Liver (tissue), 9 donors: ENCODE results near the gene NOL4L. TPM values are rescaled to one million over a fixed set of nuclear protein-coding genes. Genes with fewer than 3 reads are reported as not detected.
A peak's percentile ranks its signal among the peaks of the same experiment; 100 is the strongest.

Source experiments
- DNase-seq: peaks from one replicate; pipeline ENCODE4 v3.0.0-alpha.2; 2017; ENCODE audit warnings: low spot score
- H3K27ac ChIP-seq, 2 donors: one replicate each; pipeline ENCODE4 v1.7.0; 2013; ENCODE audit warnings: inconsistent platforms in 2 of 2, low read length in 2 of 2, control low read depth in 1 of 2, low read depth in 1 of 2, mild to moderate bottlenecking in 1 of 2
- H3K27me3 ChIP-seq, 4 donors: one replicate each; pipeline versions ENCODE4 v1.6.1 to v1.7.0; 2013; ENCODE audit warnings: low read length in 3 of 4, inconsistent platforms in 1 of 4, mild to moderate bottlenecking in 1 of 4, moderate library complexity in 1 of 4; ENCODE audit not compliant: control insufficient read depth in 4 of 4, insufficient read depth in 4 of 4
- H3K36me3 ChIP-seq, 4 donors: one replicate each; pipeline versions ENCODE4 v1.6.1 to v1.7.0; 2013; ENCODE audit warnings: low read length in 3 of 4, mild to moderate bottlenecking in 3 of 4, low read depth in 1 of 4, moderate library complexity in 1 of 4; ENCODE audit not compliant: control insufficient read depth in 4 of 4, insufficient read depth in 3 of 4
- H3K4me1 ChIP-seq, 4 donors: one replicate each; pipeline versions ENCODE4 v1.6.1 to v1.7.0; 2013; ENCODE audit warnings: low read length in 3 of 4, mild to moderate bottlenecking in 3 of 4, moderate library complexity in 1 of 4; ENCODE audit not compliant: control insufficient read depth in 4 of 4, insufficient read depth in 4 of 4
- H3K4me3 ChIP-seq, 3 donors: one replicate each; pipeline versions ENCODE4 v1.6.1 to v1.7.0; 2013; ENCODE audit warnings: low read length in 3 of 3, control low read depth in 1 of 3, low read depth in 1 of 3, mild to moderate bottlenecking in 1 of 3
- H3K9ac ChIP-seq, 2 donors: one replicate each; pipeline ENCODE4 v1.7.0; 2013; ENCODE audit warnings: low read length in 2 of 2, mild to moderate bottlenecking in 2 of 2, moderate library complexity in 2 of 2, control low read depth in 1 of 2, low read depth in 1 of 2
- H3K9me3 ChIP-seq, 4 donors: one replicate each; pipeline versions ENCODE4 v1.6.1 to v1.7.0; 2013; ENCODE audit warnings: low read length in 3 of 4; ENCODE audit not compliant: control insufficient read depth in 4 of 4
- ATF3 ChIP-seq: IDR thresholded peaks from 2 replicates; pipeline ENCODE4 v1.6.1; 2016; ENCODE audit warnings: antibody characterized with exemption
- EGR1 ChIP-seq, 2 donors: IDR thresholded peaks; 2 replicates each; pipeline ENCODE4 v1.6.1; 2016 to 2018; ENCODE audit warnings: antibody characterized with exemption in 2 of 2, low read depth in 2 of 2
- FOXA1 ChIP-seq: IDR thresholded peaks from 2 replicates; pipeline ENCODE4 v1.6.1; 2016; ENCODE audit warnings: antibody characterized with exemption
- FOXA2 ChIP-seq: IDR thresholded peaks from 2 replicates; pipeline ENCODE4 v1.6.1; 2016; ENCODE audit warnings: antibody characterized with exemption
- GABPA ChIP-seq, 2 donors: IDR thresholded peaks in 1 of 2; conservative IDR thresholded peaks in 1 of 2; 2 replicates each; pipeline ENCODE4 v1.6.1; 2016; ENCODE audit warnings: antibody characterized with exemption in 2 of 2, mild to moderate bottlenecking in 1 of 2, moderate library complexity in 1 of 2
- HNF4A ChIP-seq, 2 donors: conservative IDR thresholded peaks; 2 replicates each; pipeline ENCODE4 v1.6.1; 2016; ENCODE audit warnings: antibody characterized with exemption in 2 of 2, mild to moderate bottlenecking in 2 of 2
- HNF4G ChIP-seq: IDR thresholded peaks from 2 replicates; pipeline ENCODE4 v1.6.1; 2016; ENCODE audit warnings: antibody characterized with exemption
- JUND ChIP-seq, 2 donors: IDR thresholded peaks; 2 replicates each; pipeline ENCODE4 v1.6.1; 2016; ENCODE audit warnings: antibody characterized with exemption in 2 of 2
- NR2F2 ChIP-seq: IDR thresholded peaks from 2 replicates; pipeline ENCODE4 v1.6.1; 2016; ENCODE audit warnings: antibody characterized with exemption
- RAD21 ChIP-seq, 2 donors: IDR thresholded peaks; 2 replicates each; pipeline ENCODE4 v1.6.1; 2016; ENCODE audit warnings: antibody characterized with exemption in 2 of 2, mild to moderate bottlenecking in 2 of 2
- RXRA ChIP-seq, 2 donors: IDR thresholded peaks; 2 replicates each; pipeline ENCODE4 v1.6.1; 2017 to 2018; ENCODE audit warnings: antibody characterized with exemption in 2 of 2, mild to moderate bottlenecking in 1 of 2
- SP1 ChIP-seq: IDR thresholded peaks from 2 replicates; pipeline ENCODE4 v1.6.1; 2018; ENCODE audit warnings: antibody characterized with exemption, mild to moderate bottlenecking
- TAF1 ChIP-seq: conservative IDR thresholded peaks from 2 replicates; pipeline ENCODE4 v1.6.1; 2016; ENCODE audit warnings: antibody characterized with exemption, mild to moderate bottlenecking
- YY1 ChIP-seq: IDR thresholded peaks from 2 replicates; pipeline ENCODE4 v1.6.1; 2016; ENCODE audit warnings: antibody characterized with exemption, mild to moderate bottlenecking
- ZBTB33 ChIP-seq: IDR thresholded peaks from 2 replicates; pipeline ENCODE4 v1.6.1; 2016; ENCODE audit warnings: antibody characterized with exemption
- WGBS: extraction: QIAGEN DNeasy Blood & Tissue Kit; methylation state at CpG from one replicate; pipeline ENCODE4 v1.1.7; 2013; 5-methylcytosine and 5-hydroxymethylcytosine counted together
- polyA plus RNA-seq, 2 donors: library from polyadenylated mRNA; stranded (reverse) in 1 of 2; unstranded in 1 of 2; fragments of 200-250 nt in 1 of 2; fragments of >200 nt in 1 of 2; fragmentation: Nextera tagmentation in 1 of 2; extraction: Ambion mirVana in 1 of 2; gene quantifications; one replicate each; pipeline versions ENCODE4 v1.2.1 to v1.2.3, GENCODE V29; 2013 to 2015
- total RNA-seq, 2 donors: library from RNA; depleted of rRNA; stranded (reverse); fragments of >200 nt; gene quantifications; one replicate each; pipeline ENCODE4 v1.2.3, GENCODE V29; 2014
- TF ChIP-seq, protein P1 (sequence below): IDR thresholded peaks from 2 replicates; pipeline ENCODE4 v1.6.1; 2016; ENCODE audit warnings: antibody characterized with exemption, mild to moderate bottlenecking
- TF ChIP-seq, protein P2 (sequence below): IDR thresholded peaks from 2 replicates; pipeline ENCODE4 v1.6.1; 2016; ENCODE audit warnings: antibody characterized with exemption
- TF ChIP-seq, protein P3 (sequence below): fragments of 150-350 bp; IDR thresholded peaks from 2 replicates; pipeline ENCODE4 v1.5.1; 2017; ENCODE audit warnings: improper control_type of control experiment, low read depth, low read length; ENCODE audit not compliant: missing input control
- donor health status: healthy.
- donor health status: healthy.
- donor health status: healthy.
- donor health status: healthy.
- donor health status: healthy.

The NOL4L gene
- total and polyA plus RNA-seq, 4 donors: 2.2 to 6.8 (median 4.3) TPM

DNA sequence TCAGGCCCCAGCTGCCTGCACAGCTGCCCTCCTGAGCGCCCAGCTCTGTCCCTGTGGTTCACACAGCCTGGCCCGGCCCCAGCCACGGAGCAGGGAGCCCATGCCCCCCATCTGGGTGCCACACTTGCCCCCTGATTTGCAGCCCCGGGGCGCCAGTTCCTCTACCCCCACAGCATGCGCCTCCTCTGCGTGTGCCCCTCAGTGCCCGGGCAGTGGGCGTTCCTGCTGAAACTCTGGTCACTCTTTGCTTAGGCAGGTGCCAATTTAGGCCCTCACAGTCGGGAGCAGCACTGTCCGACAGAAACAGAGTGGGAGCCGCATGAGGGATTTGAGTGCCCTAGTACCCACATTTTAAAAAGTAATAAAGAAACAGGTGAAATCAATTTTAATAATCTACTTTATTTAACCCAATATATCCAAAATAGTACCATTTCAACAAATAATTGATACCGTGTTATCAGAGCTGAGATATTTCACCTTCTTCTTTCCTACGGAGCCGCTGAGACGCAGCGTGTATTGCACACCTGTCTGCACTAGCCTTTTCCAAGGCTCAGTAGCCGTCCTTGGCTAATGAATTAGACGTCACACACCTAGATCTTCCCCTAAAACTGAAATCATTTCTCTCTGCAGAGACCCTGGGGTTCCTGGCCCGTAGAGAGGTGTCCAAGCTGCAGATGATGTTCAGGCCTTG lies 120.6 kb downstream of the NOL4L start:
- no peaks in the 10 kb centered on the region for H3K9me3 ChIP-seq
- no peaks in the 10 kb centered on the region for H3K36me3 ChIP-seq
- no peaks in the 10 kb centered on the region for H3K27me3 ChIP-seq
- peaks cover 20 to 34% (median 28%) of the 10 kb centered on the region in 4 donors for H3K4me1 ChIP-seq
- peak overlapping the region; percentile 84 to 89 for H3K27ac ChIP-seq
- 69% methylated on average over 20 of the region's 20 CpGs for WGBS
- DNase-seq: no peak
- no peak overlapping the region for H3K9ac ChIP-seq
- TF ChIP-seq FOXA2: no peak
- TF ChIP-seq HNF4A (conservative IDR thresholded peaks at IDR 0.05): no peak
- TF ChIP-seq, protein P1, sequence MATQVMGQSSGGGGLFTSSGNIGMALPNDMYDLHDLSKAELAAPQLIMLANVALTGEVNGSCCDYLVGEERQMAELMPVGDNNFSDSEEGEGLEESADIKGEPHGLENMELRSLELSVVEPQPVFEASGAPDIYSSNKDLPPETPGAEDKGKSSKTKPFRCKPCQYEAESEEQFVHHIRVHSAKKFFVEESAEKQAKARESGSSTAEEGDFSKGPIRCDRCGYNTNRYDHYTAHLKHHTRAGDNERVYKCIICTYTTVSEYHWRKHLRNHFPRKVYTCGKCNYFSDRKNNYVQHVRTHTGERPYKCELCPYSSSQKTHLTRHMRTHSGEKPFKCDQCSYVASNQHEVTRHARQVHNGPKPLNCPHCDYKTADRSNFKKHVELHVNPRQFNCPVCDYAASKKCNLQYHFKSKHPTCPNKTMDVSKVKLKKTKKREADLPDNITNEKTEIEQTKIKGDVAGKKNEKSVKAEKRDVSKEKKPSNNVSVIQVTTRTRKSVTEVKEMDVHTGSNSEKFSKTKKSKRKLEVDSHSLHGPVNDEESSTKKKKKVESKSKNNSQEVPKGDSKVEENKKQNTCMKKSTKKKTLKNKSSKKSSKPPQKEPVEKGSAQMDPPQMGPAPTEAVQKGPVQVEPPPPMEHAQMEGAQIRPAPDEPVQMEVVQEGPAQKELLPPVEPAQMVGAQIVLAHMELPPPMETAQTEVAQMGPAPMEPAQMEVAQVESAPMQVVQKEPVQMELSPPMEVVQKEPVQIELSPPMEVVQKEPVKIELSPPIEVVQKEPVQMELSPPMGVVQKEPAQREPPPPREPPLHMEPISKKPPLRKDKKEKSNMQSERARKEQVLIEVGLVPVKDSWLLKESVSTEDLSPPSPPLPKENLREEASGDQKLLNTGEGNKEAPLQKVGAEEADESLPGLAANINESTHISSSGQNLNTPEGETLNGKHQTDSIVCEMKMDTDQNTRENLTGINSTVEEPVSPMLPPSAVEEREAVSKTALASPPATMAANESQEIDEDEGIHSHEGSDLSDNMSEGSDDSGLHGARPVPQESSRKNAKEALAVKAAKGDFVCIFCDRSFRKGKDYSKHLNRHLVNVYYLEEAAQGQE: no peak
- no peak overlapping the region for H3K4me3 ChIP-seq

DNA sequence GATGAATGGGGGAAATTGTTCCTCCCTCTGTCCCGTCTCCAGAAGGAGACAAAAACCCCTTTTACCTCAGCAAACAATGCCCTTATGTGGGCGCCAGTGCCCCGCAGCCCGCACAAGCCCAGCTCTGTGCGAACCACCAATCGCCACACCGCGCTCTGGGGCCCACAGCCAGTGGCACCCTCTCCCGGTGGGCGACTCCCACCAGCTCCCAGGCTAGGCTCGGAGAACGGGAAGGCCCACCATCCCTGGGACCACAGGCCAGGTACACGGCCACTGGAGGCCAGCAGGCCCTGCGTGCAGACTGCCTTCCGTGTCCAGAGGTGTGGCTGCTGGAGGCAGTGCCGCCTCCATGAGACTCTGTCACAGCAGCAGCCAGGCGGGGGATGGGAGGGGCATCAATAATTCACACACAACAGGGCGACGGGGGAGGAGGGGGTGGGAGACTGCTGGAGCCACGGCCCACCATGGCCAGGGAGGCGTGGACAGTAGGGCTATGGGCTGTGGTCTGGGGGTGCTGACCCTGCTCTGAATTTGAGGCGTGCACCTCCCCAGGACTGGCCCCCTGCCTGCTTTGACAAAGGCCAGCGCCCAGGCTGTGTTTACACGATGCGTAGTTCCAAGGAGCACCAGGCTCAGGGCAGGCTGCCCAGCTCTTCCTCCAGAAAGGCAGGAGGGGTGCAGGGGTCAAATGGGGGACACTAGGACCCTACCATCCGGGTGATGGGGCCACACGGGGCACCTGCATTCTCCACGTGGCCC lies 121.3 kb downstream of the NOL4L start:
- WGBS: 50% methylated on average over 28 of the region's 28 CpGs
- peaks cover 20 to 34% (median 28%) of the 10 kb centered on the region in 4 donors for H3K4me1 ChIP-seq
- peak overlapping the region; percentile 84 to 89 for H3K27ac ChIP-seq
- H3K9me3 ChIP-seq: no peaks in the 10 kb centered on the region
- H3K36me3 ChIP-seq: no peaks in the 10 kb centered on the region
- no peaks in the 10 kb centered on the region for H3K27me3 ChIP-seq
- no peak overlapping the region for H3K9ac ChIP-seq
- no peak overlapping the region for H3K4me3 ChIP-seq
- no peak for DNase-seq
- TF ChIP-seq, protein P2, sequence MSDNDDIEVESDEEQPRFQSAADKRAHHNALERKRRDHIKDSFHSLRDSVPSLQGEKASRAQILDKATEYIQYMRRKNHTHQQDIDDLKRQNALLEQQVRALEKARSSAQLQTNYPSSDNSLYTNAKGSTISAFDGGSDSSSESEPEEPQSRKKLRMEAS: no peak
- TF ChIP-seq GABPA (IDR thresholded peaks at IDR 0.05 in 1 of 2, conservative IDR thresholded peaks at IDR 0.05 in 1 of 2) (no peak), RXRA (IDR thresholded peaks at IDR 0.05) (peak; percentile 49 to 70), RAD21 (IDR thresholded peaks at IDR 0.05) (peak in 1 of 2 donors; percentile 7), SP1 (peak; percentile 34), TAF1 (no peak), NR2F2 (peak; percentile 13), JUND (IDR thresholded peaks at IDR 0.05) (no peak), FOXA2 (peak; percentile 54), FOXA1 (no peak), HNF4A (conservative IDR thresholded peaks at IDR 0.05) (peak; percentile 40 to 72), YY1 (no peak), EGR1 (IDR thresholded peaks at IDR 0.05; ENCODE audit: low read depth in 2 of 2) (no peak), ATF3 (no peak), HNF4G (no peak), ZBTB33 (no peak)
- TF ChIP-seq, protein P1: no peak
- TF ChIP-seq, protein P3, sequence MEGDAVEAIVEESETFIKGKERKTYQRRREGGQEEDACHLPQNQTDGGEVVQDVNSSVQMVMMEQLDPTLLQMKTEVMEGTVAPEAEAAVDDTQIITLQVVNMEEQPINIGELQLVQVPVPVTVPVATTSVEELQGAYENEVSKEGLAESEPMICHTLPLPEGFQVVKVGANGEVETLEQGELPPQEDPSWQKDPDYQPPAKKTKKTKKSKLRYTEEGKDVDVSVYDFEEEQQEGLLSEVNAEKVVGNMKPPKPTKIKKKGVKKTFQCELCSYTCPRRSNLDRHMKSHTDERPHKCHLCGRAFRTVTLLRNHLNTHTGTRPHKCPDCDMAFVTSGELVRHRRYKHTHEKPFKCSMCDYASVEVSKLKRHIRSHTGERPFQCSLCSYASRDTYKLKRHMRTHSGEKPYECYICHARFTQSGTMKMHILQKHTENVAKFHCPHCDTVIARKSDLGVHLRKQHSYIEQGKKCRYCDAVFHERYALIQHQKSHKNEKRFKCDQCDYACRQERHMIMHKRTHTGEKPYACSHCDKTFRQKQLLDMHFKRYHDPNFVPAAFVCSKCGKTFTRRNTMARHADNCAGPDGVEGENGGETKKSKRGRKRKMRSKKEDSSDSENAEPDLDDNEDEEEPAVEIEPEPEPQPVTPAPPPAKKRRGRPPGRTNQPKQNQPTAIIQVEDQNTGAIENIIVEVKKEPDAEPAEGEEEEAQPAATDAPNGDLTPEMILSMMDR: no peak
